Smooth muscle cell (in vitro differentiated cells): ENCODE measurements around the gene SNRNP25. TPM values are rescaled to one million over a fixed set of nuclear protein-coding genes. Genes with fewer than 3 reads are reported as not detected.
"Not testable (repeated sequence)": the region's sequence is repeated elsewhere in the genome, so short reads cannot be mapped to it uniquely, and the experiment has no call there.

Experiments used
- DNase-seq: peaks from one replicate; lab custom pipeline; 2025; ENCODE audit not compliant: unreplicated experiment; lab: John Stamatoyannopoulos, UW
- H2AFZ ChIP-seq: fragments of 200-600 bp; sonication (generic); 2 replicates; pipeline ENCODE4 v1.6.0; 2016; ENCODE audit warnings: antibody characterized with exemption, low read depth, mild to moderate bottlenecking
- H3F3A ChIP-seq: fragments of 200-600 bp; sonication (generic); 2 replicates; pipeline ENCODE4 v1.6.0; 2017; ENCODE audit warnings: antibody characterized with exemption, low read depth
- H3K27ac ChIP-seq: fragments of 200-600 bp; sonication (generic); 2 replicates; pipeline ENCODE4 v1.5.1; 2016; ENCODE audit warnings: low read depth, mild to moderate bottlenecking
- H3K27me3 ChIP-seq: fragments of 200-600 bp; sonication (generic); 2 replicates; pipeline ENCODE4 v1.6.1; 2016; ENCODE audit warnings: low read depth, mild to moderate bottlenecking
- H3K36me3 ChIP-seq: fragments of 200-600 bp; sonication (generic); 2 replicates; pipeline ENCODE4 v1.5.1; 2016; ENCODE audit warnings: low read depth
- H3K4me1 ChIP-seq: fragments of 200-600 bp; sonication (generic); 2 replicates; pipeline ENCODE4 v1.5.1; 2016; ENCODE audit warnings: low read depth
- H3K4me2 ChIP-seq: fragments of 200-600 bp; sonication (generic); 2 replicates; pipeline ENCODE4 v1.6.0; 2016; ENCODE audit warnings: mild to moderate bottlenecking
- H3K4me3 ChIP-seq: fragments of 200-600 bp; sonication (generic); 2 replicates; pipeline ENCODE4 v1.5.1; 2016; ENCODE audit warnings: mild to moderate bottlenecking
- H3K79me2 ChIP-seq: fragments of 200-600 bp; sonication (generic); 2 replicates; pipeline ENCODE4 v1.6.0; 2016; ENCODE audit warnings: low read depth, mild to moderate bottlenecking
- H3K9ac ChIP-seq: fragments of 200-600 bp; sonication (generic); 2 replicates; pipeline ENCODE4 v1.6.0; 2016; ENCODE audit warnings: low read depth
- H3K9me3 ChIP-seq: fragments of 200-600 bp; sonication (generic); replicated peaks from 2 replicates; pipeline ENCODE4 v1.5.1; 2016; ENCODE audit warnings: low read depth
- H4K20me1 ChIP-seq: fragments of 200-600 bp; sonication (generic); 2 replicates; pipeline ENCODE4 v1.6.0; 2016; ENCODE audit warnings: low read depth
- CTCF ChIP-seq: fragments of 200-600 bp; sonication (generic); IDR thresholded peaks from 2 replicates; pipeline ENCODE4 v1.5.1; 2017; ENCODE audit warnings: borderline replicate concordance, mild to moderate bottlenecking, antibody characterized with exemption; ENCODE audit not compliant: insufficient read depth, poor library complexity, severe bottlenecking
- WGBS: methylation state at CpG from one replicate; pipeline ENCODE4 v1.1.7; 2016; ENCODE audit warnings: low lambda C conversion rate; 5-methylcytosine and 5-hydroxymethylcytosine counted together
- polyA plus RNA-seq: library from polyadenylated mRNA; unstranded; fragments of >200 nt; fragmentation: Nextera tagmentation; extraction: Ambion mirVana; gene quantifications from 2 replicates; pipeline ENCODE4 v1.2.1, GENCODE V29; 2016
- total RNA-seq: library from RNA; depleted of rRNA; stranded (reverse); fragments of >200 nt; gene quantifications from 2 replicates; pipeline ENCODE4 v1.2.3, GENCODE V29; 2014

SNRNP25 gene
- total and polyA plus RNA-seq, 2 experiments from 2014 or later: 20.1 to 45.9 TPM

- not testable (repeated sequence) for H2AFZ ChIP-seq, H3F3A ChIP-seq, H3K4me1 ChIP-seq, H3K9ac ChIP-seq, H3K36me3 ChIP-seq, H4K20me1 ChIP-seq, H3K79me2 ChIP-seq, H3K27ac ChIP-seq, DNase-seq, H3K4me3 ChIP-seq, H3K9me3 ChIP-seq, H3K27me3 ChIP-seq, H3K4me2 ChIP-seq
- 95% methylated on average over 12 of the region's 22 CpGs for WGBS
Measured at GRCh38 chr16:24151-24550, 29.5 kb upstream of the SNRNP25 start.

- 69% methylated on average over 2 of the region's 5 CpGs for WGBS
- DNase-seq, H3K4me1 ChIP-seq, H3K79me2 ChIP-seq, H3K27ac ChIP-seq, H3K36me3 ChIP-seq, H3F3A ChIP-seq, H3K9me3 ChIP-seq, H3K9ac ChIP-seq, H4K20me1 ChIP-seq, H3K4me2 ChIP-seq, H2AFZ ChIP-seq, H3K4me3 ChIP-seq, H3K27me3 ChIP-seq: not testable (repeated sequence)
Measured at GRCh38 chr16:25926-26348, 27.7 kb upstream of the SNRNP25 start.

- not testable (repeated sequence) for H3K27ac ChIP-seq, H3K36me3 ChIP-seq, H3K9me3 ChIP-seq, H2AFZ ChIP-seq, H3F3A ChIP-seq, H3K4me2 ChIP-seq, H3K79me2 ChIP-seq, H3K27me3 ChIP-seq, H3K4me3 ChIP-seq, DNase-seq, H3K4me1 ChIP-seq, H4K20me1 ChIP-seq, H3K9ac ChIP-seq
- 93% methylated on average over 2 of the region's 7 CpGs for WGBS
Measured at GRCh38 chr16:30627-31026, 23.0 kb upstream of the SNRNP25 start.

GRCh38 chr16:33154-33876, 20.3 kb upstream of the SNRNP25 start:
- not testable (repeated sequence) for H2AFZ ChIP-seq, H3K36me3 ChIP-seq, H3K9me3 ChIP-seq, H3K79me2 ChIP-seq, H3K9ac ChIP-seq, H3K4me3 ChIP-seq, H3K4me1 ChIP-seq, DNase-seq, H3K27me3 ChIP-seq, H3K4me2 ChIP-seq, H3K27ac ChIP-seq, H3F3A ChIP-seq, H4K20me1 ChIP-seq
- WGBS: 92% methylated on average over 5 of the region's 8 CpGs

GRCh38 chr16:33877-34647, 19.6 kb upstream of the SNRNP25 start:
- TF ChIP-seq CTCF: no peak
- no peaks in the 10 kb centered on the region for H3K79me2 ChIP-seq
- H3K4me1 ChIP-seq: no peaks in the 10 kb centered on the region
- H3K27ac ChIP-seq: no peak overlapping the region
- H3K4me2 ChIP-seq: no peak overlapping the region
- H4K20me1 ChIP-seq: no peaks in the 10 kb centered on the region
- no peaks in the 10 kb centered on the region for H3K9me3 ChIP-seq
- H3K9ac ChIP-seq: no peak overlapping the region
- H3K27me3 ChIP-seq: no peaks in the 10 kb centered on the region
- H3K4me3 ChIP-seq: no peak overlapping the region
- no peak overlapping the region for H2AFZ ChIP-seq
- no peak for DNase-seq
- 87% methylated on average over 21 of the region's 21 CpGs for WGBS
- H3F3A ChIP-seq: no peaks in the 10 kb centered on the region
- no peaks in the 10 kb centered on the region for H3K36me3 ChIP-seq
